Colonic mucosa (tissue), 4 donors: Measurements from ENCODE around the gene PAOX. TPM values are rescaled to one million over a fixed set of nuclear protein-coding genes. Genes with fewer than 3 reads are reported as not detected.

Source experiments
- DNase-seq: peaks from one replicate; pipeline ENCODE4 v3.0.0-alpha.2; 2020
- H3K27ac ChIP-seq: fragments of 200-600 bp; one replicate; pipeline ENCODE4 v1.8.0; 2021
- H3K27me3 ChIP-seq: fragments of 200-600 bp; one replicate; pipeline ENCODE4 v1.8.0; 2021
- H3K36me3 ChIP-seq: fragments of 200-600 bp; one replicate; pipeline ENCODE4 v1.8.0; 2021
- H3K4me1 ChIP-seq: fragments of 200-600 bp; one replicate; pipeline ENCODE4 v1.8.0; 2021; ENCODE audit warnings: mild to moderate bottlenecking
- H3K4me3 ChIP-seq: fragments of 200-600 bp; one replicate; pipeline ENCODE4 v1.8.0; 2021
- H3K9ac ChIP-seq, 2 donors: one replicate each; pipeline ENCODE4 v1.7.0; 2013; ENCODE audit warnings: control low read depth in 2 of 2, low read depth in 2 of 2, low read length in 2 of 2
- H3K9me3 ChIP-seq: fragments of 200-600 bp; one replicate; pipeline ENCODE4 v1.8.0; 2021
- intact Hi-C: fragments of 100-400 bp; cut with DNase I; formaldehyde crosslinking; loops from one replicate; pipeline ENCODE4 v1.14.1; 2022
- total RNA-seq, 2 donors: library from RNA; stranded (reverse); fragmentation: NEBNext Ultra II Directional in 1 of 2; extraction: Animal tissue kit (Norgen Biotek cat#: 25700) in 1 of 2; gene quantifications; one replicate each; pipeline ENCODE4 v1.2.1, GENCODE V29; 2021
- TF ChIP-seq, protein P1 (sequence below): fragments of 200-600 bp; IDR thresholded peaks from one replicate; pipeline ENCODE4 v1.8.0; 2022; ENCODE audit warnings: antibody characterized with exemption, mild to moderate bottlenecking
- donor health status: healthy.
- donor health status: DM: no; HTN: no; CAD: no.
- donor health status: DM: no; HTN: no; CAD: no.

PAOX gene
- total RNA-seq, 2 donors from 2014 or later: 3.5 to 5.8 TPM

- H3K4me1 ChIP-seq: peaks cover 16% of the 10 kb centered on the region
Measured at GRCh38 chr10:133361227-133361626, 17.8 kb upstream of the PAOX start.

DNA sequence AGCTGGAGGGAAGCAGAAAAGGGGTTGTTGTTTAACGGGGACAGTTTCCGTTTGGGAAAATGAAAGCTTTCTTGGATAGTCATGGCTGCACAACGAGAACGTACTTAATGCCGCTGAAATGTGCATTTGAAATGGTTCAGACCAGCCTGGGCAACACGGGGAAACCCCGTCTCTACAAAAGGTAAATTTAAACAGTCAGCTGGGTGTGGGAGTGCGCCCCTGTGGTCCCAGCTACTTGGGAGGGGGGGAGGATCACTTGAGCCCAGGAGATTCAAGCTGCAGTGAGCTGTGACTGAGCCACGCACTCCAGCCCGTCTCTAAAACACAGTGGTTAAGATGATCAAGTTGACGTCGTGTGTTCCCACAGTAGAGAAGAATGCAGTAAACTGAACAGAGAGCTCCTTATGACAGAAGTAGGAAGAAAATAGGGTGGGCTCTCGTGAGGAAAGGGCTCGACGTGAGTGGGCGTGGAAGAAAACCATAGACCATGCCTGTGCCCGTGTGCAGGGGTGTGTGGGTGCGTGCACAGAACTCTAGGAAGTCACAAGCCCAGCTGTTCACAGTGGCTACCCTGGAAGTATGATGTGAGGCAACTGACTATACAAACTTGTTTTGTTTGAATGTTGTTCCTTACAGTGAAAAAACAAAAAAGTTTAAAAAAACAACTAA, 17.2 kb upstream of the PAOX start:
- Histone ChIP-seq H3K4me3 (no peak overlapping the region), H3K27ac (no peak overlapping the region), H3K9ac (no peak overlapping the region), H3K9me3 (no peaks in the 10 kb centered on the region), H3K36me3 (peaks cover 8% of the 10 kb centered on the region), H3K4me1 (peaks cover 12% of the 10 kb centered on the region), H3K27me3 (no peaks in the 10 kb centered on the region)
- intact Hi-C loops: no loop called here
- DNase-seq: no peak
- TF ChIP-seq, protein P1, sequence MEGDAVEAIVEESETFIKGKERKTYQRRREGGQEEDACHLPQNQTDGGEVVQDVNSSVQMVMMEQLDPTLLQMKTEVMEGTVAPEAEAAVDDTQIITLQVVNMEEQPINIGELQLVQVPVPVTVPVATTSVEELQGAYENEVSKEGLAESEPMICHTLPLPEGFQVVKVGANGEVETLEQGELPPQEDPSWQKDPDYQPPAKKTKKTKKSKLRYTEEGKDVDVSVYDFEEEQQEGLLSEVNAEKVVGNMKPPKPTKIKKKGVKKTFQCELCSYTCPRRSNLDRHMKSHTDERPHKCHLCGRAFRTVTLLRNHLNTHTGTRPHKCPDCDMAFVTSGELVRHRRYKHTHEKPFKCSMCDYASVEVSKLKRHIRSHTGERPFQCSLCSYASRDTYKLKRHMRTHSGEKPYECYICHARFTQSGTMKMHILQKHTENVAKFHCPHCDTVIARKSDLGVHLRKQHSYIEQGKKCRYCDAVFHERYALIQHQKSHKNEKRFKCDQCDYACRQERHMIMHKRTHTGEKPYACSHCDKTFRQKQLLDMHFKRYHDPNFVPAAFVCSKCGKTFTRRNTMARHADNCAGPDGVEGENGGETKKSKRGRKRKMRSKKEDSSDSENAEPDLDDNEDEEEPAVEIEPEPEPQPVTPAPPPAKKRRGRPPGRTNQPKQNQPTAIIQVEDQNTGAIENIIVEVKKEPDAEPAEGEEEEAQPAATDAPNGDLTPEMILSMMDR: no peak

More at GRCh38 chr10:133361227-133361626, 17.8 kb upstream of the PAOX start:
- Histone ChIP-seq H3K27me3 (no peaks in the 10 kb centered on the region), H3K27ac (no peak overlapping the region), H3K4me3 (no peak overlapping the region), H3K9me3 (no peaks in the 10 kb centered on the region), H3K36me3 (peaks cover 5% of the 10 kb centered on the region), H3K9ac (no peak overlapping the region)
- intact Hi-C loops: no loop called here
- TF ChIP-seq, protein P1: no peak
- no peak for DNase-seq

GRCh38 chr10:133362846-133363245, 16.2 kb upstream of the PAOX start:
- H3K27ac ChIP-seq: no peak overlapping the region
- DNase-seq: no peak
- peaks cover 12% of the 10 kb centered on the region for H3K4me1 ChIP-seq
- no peaks in the 10 kb centered on the region for H3K9me3 ChIP-seq
- H3K36me3 ChIP-seq: peaks cover 8% of the 10 kb centered on the region
- H3K4me3 ChIP-seq: no peak overlapping the region
- intact Hi-C loops: no loop called here
- no peaks in the 10 kb centered on the region for H3K27me3 ChIP-seq
- H3K9ac ChIP-seq: no peak overlapping the region
- TF ChIP-seq, protein P1: no peak

GRCh38 chr10:133364645-133365431, 14.2 kb upstream of the PAOX start:
- intact Hi-C loops: no loop called here
- TF ChIP-seq, protein P1: no peak
- peaks cover 11% of the 10 kb centered on the region for H3K4me1 ChIP-seq
- peak overlapping the region in 1 of 2 donors; percentile 35 for H3K9ac ChIP-seq
- no peaks in the 10 kb centered on the region for H3K9me3 ChIP-seq
- no peaks in the 10 kb centered on the region for H3K27me3 ChIP-seq
- peaks cover 12% of the 10 kb centered on the region for H3K36me3 ChIP-seq
- peak; percentile 52 for DNase-seq
- peak overlapping the region; percentile 42 for H3K27ac ChIP-seq
- no peak overlapping the region for H3K4me3 ChIP-seq

GRCh38 chr10:133365461-133366129, 13.5 kb upstream of the PAOX start:
- H3K27ac ChIP-seq: peak overlapping the region; percentile 42
- no peak for DNase-seq
- H3K27me3 ChIP-seq: no peaks in the 10 kb centered on the region
- TF ChIP-seq, protein P1: no peak
- H3K9ac ChIP-seq: peak overlapping the region in 1 of 2 donors; percentile 35
- no peaks in the 10 kb centered on the region for H3K9me3 ChIP-seq
- peaks cover 15% of the 10 kb centered on the region for H3K36me3 ChIP-seq
- intact Hi-C loops: no loop called here
- H3K4me3 ChIP-seq: no peak overlapping the region
- H3K4me1 ChIP-seq: peaks cover 8% of the 10 kb centered on the region
